Epithelial cell of umbilical artery (primary cell): Measurements from ENCODE around the gene F2RL1. TPM values are rescaled to one million over a fixed set of nuclear protein-coding genes. Genes with fewer than 3 reads are reported as not detected.

Experiments
- total RNA-seq: library from RNA; depleted of rRNA; stranded (reverse); fragments of >200 nt; gene quantifications from 2 replicates; pipeline ENCODE4 v1.2.3, GENCODE V29; 2014

Gene F2RL1, protein sequence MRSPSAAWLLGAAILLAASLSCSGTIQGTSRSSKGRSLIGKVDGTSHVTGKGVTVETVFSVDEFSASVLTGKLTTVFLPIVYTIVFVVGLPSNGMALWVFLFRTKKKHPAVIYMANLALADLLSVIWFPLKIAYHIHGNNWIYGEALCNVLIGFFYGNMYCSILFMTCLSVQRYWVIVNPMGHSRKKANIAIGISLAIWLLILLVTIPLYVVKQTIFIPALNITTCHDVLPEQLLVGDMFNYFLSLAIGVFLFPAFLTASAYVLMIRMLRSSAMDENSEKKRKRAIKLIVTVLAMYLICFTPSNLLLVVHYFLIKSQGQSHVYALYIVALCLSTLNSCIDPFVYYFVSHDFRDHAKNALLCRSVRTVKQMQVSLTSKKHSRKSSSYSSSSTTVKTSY
- total RNA-seq, result 77.1 and 150 TPM in 2 replicates

DNA sequence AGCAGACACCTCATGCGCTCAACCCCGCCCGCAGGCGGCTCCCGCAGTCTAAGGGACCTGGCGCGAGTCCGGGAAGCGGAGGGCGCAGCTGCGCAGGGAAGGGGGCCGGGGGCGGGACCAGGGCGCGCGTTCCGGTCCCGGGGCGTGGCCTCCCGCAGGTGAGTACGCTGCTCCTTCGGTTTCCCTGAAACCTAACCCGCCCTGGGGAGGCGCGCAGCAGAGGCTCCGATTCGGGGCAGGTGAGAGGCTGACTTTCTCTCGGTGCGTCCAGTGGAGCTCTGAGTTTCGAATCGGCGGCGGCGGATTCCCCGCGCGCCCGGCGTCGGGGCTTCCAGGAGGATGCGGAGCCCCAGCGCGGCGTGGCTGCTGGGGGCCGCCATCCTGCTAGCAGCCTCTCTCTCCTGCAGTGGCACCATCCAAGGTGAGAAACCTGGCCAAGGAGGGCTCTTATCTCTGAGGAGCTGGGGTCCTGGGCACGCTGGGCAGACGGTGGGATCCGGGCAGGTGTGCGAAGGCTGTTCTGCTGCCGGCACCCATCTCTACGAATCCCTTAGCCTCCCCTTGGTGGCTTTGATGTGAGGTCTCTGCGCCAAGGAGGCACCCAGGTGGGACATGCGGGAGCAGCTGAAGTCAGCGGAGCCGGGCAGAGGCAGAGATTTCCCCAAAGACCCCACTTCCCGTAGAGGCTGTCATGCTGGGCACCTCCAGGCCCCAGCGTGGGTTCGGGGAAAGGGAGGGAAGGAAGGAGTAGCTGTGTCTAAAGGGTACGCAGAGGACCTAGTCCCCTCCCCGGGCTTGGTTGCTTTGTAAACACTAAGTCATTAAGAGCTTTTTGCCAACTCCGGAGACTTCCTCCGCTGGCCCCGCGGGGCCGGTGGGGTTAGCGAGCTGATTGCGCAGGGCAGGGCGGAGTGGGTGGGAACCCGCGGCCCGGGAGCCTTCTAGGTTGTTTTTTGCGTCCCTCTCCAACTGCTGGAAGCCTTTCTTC, at the start of gene F2RL1:
Gene F2RL1 (plus strand): TSS at position 187 of the 988 bp plus-strand sequence. CDS start 153 bp downstream, at position 340.

DNA sequence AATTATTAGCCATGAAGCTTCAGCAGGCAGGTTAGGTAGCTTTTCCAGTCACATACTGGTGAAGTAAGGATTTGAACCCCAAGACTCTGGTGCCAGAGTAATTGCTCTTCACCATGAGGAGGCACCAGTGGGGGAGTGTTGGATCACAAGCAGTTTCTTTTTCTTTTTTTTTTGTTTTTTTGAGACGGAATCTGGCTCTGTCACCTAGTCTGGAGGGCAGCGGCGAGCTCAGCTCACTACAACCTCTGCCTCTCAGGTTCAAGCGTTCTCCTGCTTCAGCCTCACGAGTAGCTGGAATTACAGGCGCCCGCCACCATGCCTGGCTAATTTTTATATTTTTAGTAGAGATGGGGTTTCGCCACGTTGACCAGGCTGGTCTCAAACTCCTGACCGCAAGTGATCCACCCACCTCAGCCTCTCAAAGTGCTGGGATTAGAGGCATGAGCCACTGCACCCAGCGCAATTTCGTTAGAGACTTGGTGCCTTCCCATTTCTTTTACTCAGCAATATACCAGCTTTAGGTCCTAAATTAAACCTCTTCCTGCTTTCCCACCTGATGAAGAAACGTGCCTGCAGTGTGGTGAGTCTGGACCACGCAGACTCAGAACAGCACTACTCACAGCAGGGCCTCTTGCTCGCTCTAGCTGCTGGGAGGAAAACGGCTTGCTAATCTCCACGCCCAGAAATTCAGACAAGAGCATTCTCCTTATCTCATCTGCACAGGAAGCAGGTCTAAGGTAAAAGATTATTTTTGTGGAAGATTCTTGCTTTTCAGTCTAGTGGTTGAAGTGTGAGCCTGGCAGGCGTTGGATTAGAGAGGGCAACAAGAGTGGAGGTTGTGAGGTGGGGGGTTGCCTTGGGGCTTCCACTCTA, 30.8 kb downstream of the F2RL1 start, which contains the start of gene S100Z:
Gene S100Z (plus strand): TSS at position 596 of the 873 bp plus-strand sequence. CDS start 25,346 bp downstream, outside the sequence.

Other genes starting within 250 kb of the F2RL1 start
- gene F2RL2, start 195.6 kb upstream of the F2RL1 start, total RNA-seq, result 0.65 and 2.3 TPM in 2 replicates
- gene F2R, start 102.9 kb upstream of the F2RL1 start, total RNA-seq, result 144 and 181 TPM in 2 replicates
- not detected in 2 replicates for gene S100Z, start 31.0 kb downstream of the F2RL1 start, total RNA-seq
- 0.15 TPM in 1 of 2 replicates, not detected in the other for gene CRHBP, start 134.0 kb downstream of the F2RL1 start, total RNA-seq
- 16.9 and 20.7 TPM in 2 replicates for gene AGGF1, start 211.4 kb downstream of the F2RL1 start, total RNA-seq